PC-9 (cell line): Measurements from ENCODE around the gene IGLL1. TPM values are rescaled to one million over a fixed set of nuclear protein-coding genes. Genes with fewer than 3 reads are reported as not detected.

Experiments
- BruUV-seq: library from RNA; stranded (reverse); fragments of 400-500 nt; replicated peaks from 2 replicates; lab custom pipeline; 2021; lab: Mats Ljungman, UMichigan
- CTCF ChIA-PET: fragments of 300-600 bp; sonication (Branson Sonifier 250); formaldehyde crosslinking; loops from one replicate; lab custom pipeline; 2022; ENCODE audit warnings: antibody characterized with exemption; lab: Charles Lee
- POLR2A ChIA-PET: fragments of 300-600 bp; sonication (Branson Sonifier 250); formaldehyde crosslinking; loops from one replicate; lab custom pipeline; 2022; ENCODE audit warnings: antibody characterized with exemption; ENCODE audit not compliant: unreplicated experiment; lab: Charles Lee
- DNase-seq, 2 experiments: peaks; one replicate each; pipeline versions ENCODE4 v3.0.0 to v3.0.0-alpha.2; 2015 to 2022; ENCODE audit warnings: mixed read lengths in 1 of 2
- H2AFZ ChIP-seq: fragments of 200-600 bp; sonication (generic); 2 replicates; pipeline ENCODE4 v1.8.1; 2017; ENCODE audit warnings: antibody characterized with exemption
- H3F3A ChIP-seq: fragments of 200-600 bp; sonication (generic); 2 replicates; pipeline ENCODE4 v1.8.1; 2017; ENCODE audit warnings: antibody characterized with exemption, mild to moderate bottlenecking, low read depth; ENCODE audit not compliant: insufficient read depth
- H3K27ac ChIP-seq: fragments of 200-600 bp; sonication (generic); 2 replicates; pipeline ENCODE4 v1.6.1; 2016; ENCODE audit warnings: mixed run types
- H3K27me3 ChIP-seq: fragments of 200-600 bp; sonication (generic); 2 replicates; pipeline ENCODE4 v1.6.1; 2016; ENCODE audit warnings: low read depth, mixed run types; ENCODE audit not compliant: insufficient read depth
- H3K36me3 ChIP-seq: fragments of 200-600 bp; sonication (generic); 2 replicates; pipeline ENCODE4 v1.6.1; 2016; ENCODE audit warnings: low read depth, mixed run types
- H3K4me1 ChIP-seq: fragments of 200-600 bp; sonication (generic); replicated peaks from 2 replicates; pipeline ENCODE4 v1.6.1; 2016; ENCODE audit warnings: mixed run types; ENCODE audit not compliant: insufficient read depth
- H3K4me2 ChIP-seq: fragments of 200-600 bp; sonication (generic); 2 replicates; pipeline ENCODE4 v1.6.1; 2017; ENCODE audit warnings: mixed run types
- H3K4me3 ChIP-seq: fragments of 200-600 bp; sonication (generic); 2 replicates; pipeline ENCODE4 v1.6.1; 2016; ENCODE audit warnings: mixed run types
- H3K79me2 ChIP-seq: fragments of 200-600 bp; sonication (generic); 2 replicates; pipeline ENCODE4 v1.6.1; 2017; ENCODE audit warnings: low read depth, mixed run types
- H3K9me2 ChIP-seq: fragments of 200-600 bp; sonication (generic); 2 replicates; pipeline ENCODE4 v1.8.1; 2017; ENCODE audit warnings: mild to moderate bottlenecking; ENCODE audit not compliant: insufficient read depth
- H3K9me3 ChIP-seq: fragments of 200-600 bp; sonication (generic); 2 replicates; pipeline ENCODE4 v1.8.1; 2016; ENCODE audit warnings: low read depth; ENCODE audit not compliant: insufficient read depth
- H4K20me1 ChIP-seq: fragments of 200-600 bp; sonication (generic); 2 replicates; pipeline ENCODE4 v1.8.1; 2017; ENCODE audit not compliant: insufficient read depth
- EZH2 ChIP-seq: fragments of 200-600 bp; sonication (generic); IDR thresholded peaks from 2 replicates; pipeline ENCODE4 v1.8.0; 2017; ENCODE audit warnings: antibody characterized with exemption, low read depth
- intact Hi-C: fragments of 100-400 bp; cut with micrococcal nuclease; formaldehyde crosslinking; loops from one replicate; pipeline ENCODE4 v1.10.0; 2022; ENCODE audit not compliant: unreplicated experiment
- total RNA-seq: library from RNA; stranded (reverse); gene quantifications from 2 replicates; pipeline ENCODE4 v1.2.3, GENCODE V29; 2021
- TF ChIP-seq, protein P1 (sequence below): fragments of 200-600 bp; sonication (generic); conservative IDR thresholded peaks from 2 replicates; pipeline ENCODE4 v1.6.1; 2017; ENCODE audit warnings: mixed run types, antibody characterized with exemption, mild to moderate bottlenecking, moderate library complexity

The IGLL1 gene
- total RNA-seq, 1 experiment from 2014 or later: not detected

DNA sequence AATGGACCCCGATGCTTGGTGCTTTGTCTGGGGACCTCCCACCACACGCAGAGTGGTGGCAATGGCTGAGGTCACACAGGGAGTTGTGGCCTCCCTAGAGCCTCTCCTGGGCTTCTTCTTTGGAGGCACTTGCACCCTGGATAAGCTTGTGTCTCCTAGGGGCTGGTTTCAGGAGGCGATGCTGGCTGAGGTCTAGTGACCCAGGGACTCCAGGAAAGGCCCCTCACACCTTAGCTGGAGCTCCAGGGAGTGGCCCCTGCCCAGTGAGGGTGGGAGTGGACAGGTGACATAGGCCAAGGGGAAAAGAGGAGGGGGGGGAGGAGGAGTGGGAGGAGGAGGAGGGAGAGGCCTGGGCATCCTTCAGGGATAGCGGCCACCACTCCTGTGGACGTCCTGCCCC is 810 bp downstream of the IGLL1 start:
- POLR2A ChIA-PET: interaction anchor here (0.6 kb wide), 1 partner anchor 293 kb away, joined by 4 read pairs; no protein-coding TSS in a partner anchor
- no peak for TF ChIP-seq EZH2
- TF ChIP-seq, protein P1, sequence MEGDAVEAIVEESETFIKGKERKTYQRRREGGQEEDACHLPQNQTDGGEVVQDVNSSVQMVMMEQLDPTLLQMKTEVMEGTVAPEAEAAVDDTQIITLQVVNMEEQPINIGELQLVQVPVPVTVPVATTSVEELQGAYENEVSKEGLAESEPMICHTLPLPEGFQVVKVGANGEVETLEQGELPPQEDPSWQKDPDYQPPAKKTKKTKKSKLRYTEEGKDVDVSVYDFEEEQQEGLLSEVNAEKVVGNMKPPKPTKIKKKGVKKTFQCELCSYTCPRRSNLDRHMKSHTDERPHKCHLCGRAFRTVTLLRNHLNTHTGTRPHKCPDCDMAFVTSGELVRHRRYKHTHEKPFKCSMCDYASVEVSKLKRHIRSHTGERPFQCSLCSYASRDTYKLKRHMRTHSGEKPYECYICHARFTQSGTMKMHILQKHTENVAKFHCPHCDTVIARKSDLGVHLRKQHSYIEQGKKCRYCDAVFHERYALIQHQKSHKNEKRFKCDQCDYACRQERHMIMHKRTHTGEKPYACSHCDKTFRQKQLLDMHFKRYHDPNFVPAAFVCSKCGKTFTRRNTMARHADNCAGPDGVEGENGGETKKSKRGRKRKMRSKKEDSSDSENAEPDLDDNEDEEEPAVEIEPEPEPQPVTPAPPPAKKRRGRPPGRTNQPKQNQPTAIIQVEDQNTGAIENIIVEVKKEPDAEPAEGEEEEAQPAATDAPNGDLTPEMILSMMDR: no peak
- BruUV-seq: no TSS peak
- Histone ChIP-seq H3K4me1 (no peaks in the 10 kb centered on the region), H4K20me1 (no peaks in the 10 kb centered on the region), H3K9me3 (no peaks in the 10 kb centered on the region), H3K36me3 (no peaks in the 10 kb centered on the region), H3K9me2 (no peaks in the 10 kb centered on the region), H2AFZ (no peak overlapping the region), H3K4me3 (no peak overlapping the region), H3K79me2 (no peaks in the 10 kb centered on the region), H3K4me2 (no peak overlapping the region), H3K27ac (no peak overlapping the region), H3K27me3 (peaks cover 84% of the 10 kb centered on the region), H3F3A (no peaks in the 10 kb centered on the region)
- DNase-seq: no peak
- CTCF ChIA-PET: no interaction called here
- intact Hi-C loops: no loop called here

DNA sequence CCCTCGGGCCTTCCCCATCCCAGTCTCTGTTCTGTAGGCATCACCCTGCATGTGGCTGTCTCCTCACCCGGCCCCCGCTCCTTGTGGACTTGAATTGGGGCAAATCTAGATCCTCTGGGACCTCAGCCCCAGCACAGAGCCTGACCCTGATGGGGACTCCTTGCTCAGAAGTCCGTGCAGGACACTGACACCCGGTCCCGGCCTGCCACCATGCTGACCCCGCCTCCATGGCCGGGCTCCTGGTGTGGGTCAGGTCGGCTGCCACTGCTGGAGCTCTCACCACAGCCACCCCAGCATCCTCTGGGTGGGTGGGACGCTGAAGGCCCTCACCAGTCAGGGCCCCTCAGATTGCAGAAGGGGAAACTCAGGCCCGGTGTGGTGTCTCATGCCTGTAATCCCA is 1.8 kb downstream of the IGLL1 start:
- DNase-seq: no peak
- Histone ChIP-seq H3K4me3 (no peak overlapping the region), H3K4me2 (no peak overlapping the region), H3K79me2 (no peaks in the 10 kb centered on the region), H4K20me1 (no peaks in the 10 kb centered on the region), H3K9me2 (no peaks in the 10 kb centered on the region), H3K9me3 (no peaks in the 10 kb centered on the region), H3K27me3 (peaks cover 83% of the 10 kb centered on the region), H3K4me1 (no peaks in the 10 kb centered on the region), H3F3A (no peaks in the 10 kb centered on the region), H3K36me3 (no peaks in the 10 kb centered on the region), H3K27ac (no peak overlapping the region), H2AFZ (no peak overlapping the region)
- no TSS peak for BruUV-seq
- ChIA-PET CTCF (no interaction called here), POLR2A (no interaction called here)
- no peak for TF ChIP-seq EZH2
- TF ChIP-seq, protein P1: no peak
- intact Hi-C loops: no loop called here

DNA sequence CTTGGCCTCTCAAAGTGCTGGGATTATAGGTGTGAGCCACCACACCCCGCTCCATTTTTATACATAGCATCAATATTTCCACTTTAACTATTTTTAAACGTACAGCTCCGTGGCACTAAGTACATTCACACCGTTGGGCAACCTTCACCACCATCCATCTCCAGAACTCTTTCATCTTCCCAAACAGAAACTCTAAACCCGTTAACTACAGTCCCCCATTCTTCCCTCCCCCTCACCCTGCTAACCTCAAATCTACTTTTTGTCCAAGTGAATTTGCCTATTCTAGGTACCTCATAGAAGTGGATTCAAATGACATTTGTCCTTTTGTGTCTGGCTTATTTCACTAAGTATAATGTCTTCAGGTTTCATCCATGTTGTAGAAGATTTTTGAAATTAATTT is 3.4 kb downstream of the IGLL1 start:
- H3K27ac ChIP-seq: no peak overlapping the region
- BruUV-seq: no TSS peak
- no peaks in the 10 kb centered on the region for H3K9me3 ChIP-seq
- no peak overlapping the region for H3K4me3 ChIP-seq
- no peaks in the 10 kb centered on the region for H4K20me1 ChIP-seq
- H2AFZ ChIP-seq: no peak overlapping the region
- H3K4me2 ChIP-seq: no peak overlapping the region
- H3K79me2 ChIP-seq: no peaks in the 10 kb centered on the region
- H3K27me3 ChIP-seq: peaks cover 84% of the 10 kb centered on the region
- no peak for DNase-seq
- ChIA-PET CTCF (interaction anchor here (0.7 kb wide), 1 partner anchor 77 kb away, joined by 12 read pairs; no protein-coding TSS in a partner anchor), POLR2A (no interaction called here)
- no peaks in the 10 kb centered on the region for H3K9me2 ChIP-seq
- H3K36me3 ChIP-seq: no peaks in the 10 kb centered on the region
- TF ChIP-seq, protein P1: no peak
- no peak for TF ChIP-seq EZH2
- H3F3A ChIP-seq: no peaks in the 10 kb centered on the region
- intact Hi-C loops: no loop called here
- H3K4me1 ChIP-seq: no peaks in the 10 kb centered on the region
